Tibial artery (tissue), 4 donors: Measurements from ENCODE around the gene ACTL6A.

Experiments
- DNase-seq, 2 donors: peaks; one replicate each; pipeline ENCODE4 v3.0.0-alpha.2; 2019
- H3K27ac ChIP-seq, 2 donors: fragments of 200-600 bp; sonication (generic) in 1 of 2; 1 replicate in 1 of 2; 2 replicates in 1 of 2; pipeline ENCODE4 v1.5.1; 2018 to 2019; ENCODE audit warnings: mild to moderate bottlenecking in 1 of 2
- H3K27me3 ChIP-seq, 2 donors: fragments of 200-600 bp; sonication (generic) in 1 of 2; one replicate each; pipeline versions ENCODE4 v1.5.1 to v1.6.0; 2016 to 2019
- H3K36me3 ChIP-seq, 3 donors: fragments of 200-600 bp; sonication (generic) in 2 of 3; one replicate each; pipeline ENCODE4 v1.5.1; 2016 to 2019; ENCODE audit warnings: mild to moderate bottlenecking in 2 of 3
- H3K4me1 ChIP-seq, 4 donors: fragments of 200-600 bp; sonication (generic) in 2 of 4; 1 replicate in 3 of 4; 2 replicates in 1 of 4; pipeline ENCODE4 v1.5.1; 2016 to 2019
- H3K4me3 ChIP-seq, 2 donors: fragments of 200-600 bp; sonication (generic) in 1 of 2; 1 replicate in 1 of 2; 2 replicates in 1 of 2; pipeline ENCODE4 v1.5.1; 2018 to 2019; ENCODE audit warnings: mild to moderate bottlenecking in 2 of 2
- H3K9me3 ChIP-seq, 3 donors: fragments of 200-600 bp; sonication (generic) in 1 of 3; one replicate each; pipeline ENCODE4 v1.5.1; 2016 to 2019
- CTCF ChIP-seq, 2 experiments: fragments of 200-600 bp in 1 of 2; fragments of 450-650 bp in 1 of 2; IDR thresholded peaks; one replicate each; pipeline ENCODE4 v1.5.1; 2017 to 2019; ENCODE audit warnings: antibody characterized with exemption in 2 of 2, mild to moderate bottlenecking in 1 of 2, moderate library complexity in 1 of 2
- intact Hi-C: fragments of 100-400 bp; cut with DNase I; formaldehyde crosslinking; loops from one replicate; pipeline ENCODE4 v1.15.0; 2023; ENCODE audit warnings: low total_unique reads

Gene ACTL6A

DNA sequence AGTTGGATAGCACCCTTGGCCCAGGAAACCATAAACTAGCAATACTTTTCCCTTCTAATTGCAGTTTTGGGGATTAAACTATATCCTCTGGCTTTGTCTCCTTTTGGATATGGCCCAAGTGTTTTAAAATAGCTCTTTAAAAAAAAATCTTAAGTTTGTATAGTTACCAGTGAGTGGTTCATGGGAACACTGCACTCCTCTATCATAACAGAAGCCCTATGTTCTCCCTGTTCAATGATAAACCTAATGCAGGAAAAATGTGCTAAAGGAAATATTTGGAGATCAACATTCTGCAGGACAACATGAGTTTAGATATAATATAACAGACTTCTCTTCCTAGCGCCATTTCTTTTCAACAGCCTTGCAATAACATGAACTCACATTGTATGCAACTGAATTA lies 28.6 kb downstream of the ACTL6A start:
- Histone ChIP-seq H3K27me3 (no peaks in the 10 kb centered on the region), H3K4me3 (no peak overlapping the region), H3K36me3 (peaks cover 25 to 99% (median 78%) of the 10 kb centered on the region in 3 donors), H3K4me1 (peaks cover 0 to 15% (median 2%) of the 10 kb centered on the region in 4 donors), H3K27ac (peak overlapping the region in 1 of 2 donors; percentile 37), H3K9me3 (no peaks in the 10 kb centered on the region)
- intact Hi-C loops, result no loop called here
- no peak for TF ChIP-seq CTCF (IDR thresholded peaks at IDR 0.05)
- no peak for DNase-seq

DNA sequence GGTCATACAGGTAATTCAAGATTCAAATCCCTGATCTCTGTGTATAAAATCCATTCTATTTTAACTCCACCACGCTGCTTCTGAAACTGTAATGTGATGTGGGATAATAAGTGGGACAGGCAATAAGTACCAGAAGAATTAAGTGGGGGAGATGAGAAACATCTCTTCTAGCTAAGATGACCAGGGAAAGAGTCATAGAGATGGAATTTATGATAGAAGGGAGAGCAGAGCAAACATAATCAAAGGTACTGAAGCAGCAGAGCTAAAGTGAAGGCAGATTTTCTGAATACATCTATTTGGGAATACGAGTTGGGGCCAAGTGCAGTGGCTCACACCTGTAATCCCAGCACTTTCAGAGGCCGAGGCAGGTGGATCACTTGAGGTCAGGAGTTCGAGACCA lies 36.8 kb downstream of the ACTL6A start:
- H3K36me3 ChIP-seq, result peaks cover 40 to 77% (median 63%) of the 10 kb centered on the region in 3 donors
- intact Hi-C loops, result no loop called here
- H3K4me1 ChIP-seq, result peaks cover 0 to 10% (median 8%) of the 10 kb centered on the region in 4 donors
- no peaks in the 10 kb centered on the region for H3K27me3 ChIP-seq
- H3K27ac ChIP-seq, result no peak overlapping the region
- TF ChIP-seq CTCF (IDR thresholded peaks at IDR 0.05), result no peak
- no peaks in the 10 kb centered on the region for H3K9me3 ChIP-seq
- DNase-seq, result no peak
- H3K4me3 ChIP-seq, result no peak overlapping the region

GRCh38 chr3:179603321-179603720 lies 40.6 kb downstream of the ACTL6A start:
- no peak for TF ChIP-seq CTCF (IDR thresholded peaks at IDR 0.05)
- Histone ChIP-seq H3K4me1 (peaks cover 0 to 24% (median 19%) of the 10 kb centered on the region in 4 donors), H3K4me3 (peak overlapping the region; percentile 75 to 84), H3K27ac (no peak overlapping the region), H3K27me3 (no peaks in the 10 kb centered on the region), H3K36me3 (peaks cover 20 to 41% (median 38%) of the 10 kb centered on the region in 3 donors), H3K9me3 (no peaks in the 10 kb centered on the region)
- no peak for DNase-seq
- intact Hi-C loops, result no loop called here

DNA sequence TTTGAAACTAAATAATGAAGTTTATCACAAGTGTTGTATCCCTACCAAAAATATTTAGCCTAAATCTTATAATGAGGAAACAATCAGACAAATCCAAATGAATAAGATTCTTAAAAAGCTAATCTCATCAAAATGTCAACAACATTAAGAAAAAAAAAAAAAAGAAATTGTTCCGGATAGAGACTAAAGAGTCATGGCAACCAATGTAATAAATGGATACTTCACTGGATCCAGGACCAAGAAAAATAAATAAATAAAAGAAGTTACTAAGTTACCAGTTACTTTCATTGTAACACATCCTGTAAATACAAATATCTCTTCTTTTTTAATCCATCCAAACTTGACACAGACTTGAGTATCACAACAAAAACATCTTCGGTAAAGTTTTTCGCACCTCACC lies 41.1 kb downstream of the ACTL6A start:
- Histone ChIP-seq H3K36me3 (peaks cover 15 to 41% (median 33%) of the 10 kb centered on the region in 3 donors), H3K4me1 (peaks cover 0 to 24% (median 19%) of the 10 kb centered on the region in 4 donors), H3K9me3 (no peaks in the 10 kb centered on the region), H3K27me3 (no peaks in the 10 kb centered on the region), H3K27ac (peak overlapping the region; percentile 86 to 87), H3K4me3 (peak overlapping the region; percentile 75 to 84)
- intact Hi-C loops, result no loop called here
- no peak for DNase-seq
- TF ChIP-seq CTCF (IDR thresholded peaks at IDR 0.05), result no peak

DNA sequence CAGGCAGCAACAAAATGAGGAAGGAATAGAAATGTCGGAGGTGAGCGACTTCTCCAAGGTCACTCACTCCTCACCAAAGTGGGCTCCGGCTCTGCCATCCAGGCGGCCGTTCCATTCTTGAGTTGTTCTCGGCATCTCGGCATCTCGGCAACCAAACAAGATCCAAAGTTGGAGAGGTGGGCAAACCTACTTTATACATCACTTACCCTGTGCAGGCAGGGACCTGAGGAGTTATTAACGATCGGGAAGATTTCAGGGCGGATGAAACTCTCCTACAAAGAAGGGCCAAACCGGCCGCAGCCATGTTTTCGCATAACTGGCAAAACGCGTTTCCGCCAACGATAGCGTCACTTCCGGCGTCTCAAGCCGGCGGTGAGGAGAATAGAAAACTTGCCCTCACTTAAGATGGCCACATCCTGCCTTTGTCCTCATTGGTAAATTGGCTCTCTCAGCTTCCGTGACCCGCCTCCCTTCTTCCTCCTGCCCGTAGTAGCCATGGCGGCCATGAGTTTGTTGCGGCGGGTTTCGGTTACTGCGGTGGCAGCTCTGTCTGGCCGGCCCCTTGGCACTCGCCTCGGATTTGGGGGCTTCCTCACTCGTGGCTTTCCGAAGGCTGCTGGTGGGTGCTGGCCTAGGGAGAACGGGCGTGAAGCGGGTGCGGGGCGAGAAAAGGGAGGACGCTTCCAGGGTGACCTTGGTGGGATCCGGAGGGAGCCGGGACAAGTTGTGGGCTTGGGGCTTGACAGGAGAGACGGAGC lies 41.8 kb downstream of the ACTL6A start, which contains the start of the genes MRPL47 and NDUFB5:
MRPL47 (minus strand) TSS at position 318 of the 758 bp plus-strand sequence; CDS start at position 304, 14 bp downstream.
NDUFB5 (plus strand) TSS at position 474 of the 758 bp plus-strand sequence; CDS start at position 496, 22 bp downstream.
- Histone ChIP-seq H3K36me3 (peaks cover 12 to 34% (median 26%) of the 10 kb centered on the region in 3 donors), H3K4me3 (peak within 1 kb of the TSS; percentile 75 to 84), H3K9me3 (no peaks in the 10 kb centered on the region), H3K27ac (peak within 1 kb of the TSS; percentile 86 to 87), H3K27me3 (no peaks in the 10 kb centered on the region), H3K4me1 (peaks cover 0 to 24% (median 19%) of the 10 kb centered on the region in 4 donors)
- intact Hi-C loops, result no loop called here
- DNase-seq, result peak; percentile 96
- TF ChIP-seq CTCF (IDR thresholded peaks at IDR 0.05), result peak in 1 of 2 experiments; percentile 15
